ENCODE data around the gene NR0B2. TPM values are rescaled to one million over a fixed set of nuclear protein-coding genes. Genes with fewer than 3 reads are reported as not detected.

NR0B2 gene
- total RNA-seq, result not detected in 2 replicates

GRCh38 chr1:26913754-26914619, at the start of gene NR0B2:
Gene NR0B2, minus strand, starts transcription at chr1:26913975. Its CDS starts 35 bp downstream, at chr1:26913940.

GRCh38 chr1:26959722-26960624, 46.2 kb upstream of the NR0B2 start, which contains the start of gene KDF1:
Gene KDF1, minus strand, starts transcription at chr1:26960468. Its CDS starts 8,088 bp downstream, at chr1:26952380.

GRCh38 chr1:26921540-26922430, 8.0 kb upstream of the NR0B2 start, which contains the start of gene NUDC:
Gene NUDC, plus strand, starts transcription at chr1:26921743. Its CDS starts 106 bp downstream, at chr1:26921849.

GRCh38 chr1:26900001-26900814, 13.6 kb downstream of the NR0B2 start, which contains the start of gene GPATCH3:
Gene GPATCH3, minus strand, starts transcription at chr1:26900467. Its CDS starts 25 bp downstream, at chr1:26900442.

GRCh38 chr1:26889551-26890466, 24.0 kb downstream of the NR0B2 start, which contains the start of gene GPN2:
Gene GPN2, minus strand, starts transcription at chr1:26890283. Its CDS starts 187 bp downstream, at chr1:26890096.

GRCh38 chr1:26862781-26863684, 50.7 kb downstream of the NR0B2 start, which contains the start of gene SFN:
Gene SFN, plus strand, starts transcription at chr1:26863149. Its CDS starts 64 bp downstream, at chr1:26863213.

Other genes with a start within 250 kb of the NR0B2 start
- gene ARID1A, start 218.0 kb downstream of the NR0B2 start, total RNA-seq, result 29.5 and 39.5 TPM in 2 replicates
- gene PIGV, start 126.0 kb downstream of the NR0B2 start, total RNA-seq, result 13.5 and 19.9 TPM in 2 replicates
- gene ZDHHC18, start 87.3 kb downstream of the NR0B2 start, total RNA-seq, result 24.9 and 28.6 TPM in 2 replicates
- 0.44 and 1.0 TPM in 2 replicates for gene SFN, start 50.8 kb downstream of the NR0B2 start, total RNA-seq
- gene GPN2, start 23.7 kb downstream of the NR0B2 start, total RNA-seq, result 10.5 and 10.9 TPM in 2 replicates
- 8.7 and 9.6 TPM in 2 replicates for gene GPATCH3, start 13.5 kb downstream of the NR0B2 start, total RNA-seq
- 29.1 and 39.5 TPM in 2 replicates for gene NUDC, start 7.8 kb upstream of the NR0B2 start, total RNA-seq
- gene KDF1, start 46.5 kb upstream of the NR0B2 start, total RNA-seq, result not detected in 2 replicates
- 8.8 and 51.4 TPM in 2 replicates for gene TRNP1, start 79.7 kb upstream of the NR0B2 start, total RNA-seq
- gene TENT5B, start 98.9 kb upstream of the NR0B2 start, total RNA-seq, result 1.1 and 4.9 TPM in 2 replicates
- gene SLC9A1, start 241.2 kb upstream of the NR0B2 start, total RNA-seq, result 13.7 and 28.0 TPM in 2 replicates